Gastrocnemius medialis (tissue), 4 donors: ENCODE results near the gene LRRC3C. TPM values are rescaled to one million over a fixed set of nuclear protein-coding genes. Genes with fewer than 3 reads are reported as not detected.

Experiments used
- ATAC-seq, 2 donors: fragments of 150-250 bp; one replicate each; pipeline ENCODE4 v1.9.1; 2016
- DNase-seq, 2 donors: peaks; one replicate each; pipeline ENCODE4 v3.0.0-alpha.2; 2019
- H3K27ac ChIP-seq, 4 donors: fragments of 200-600 bp; sonication (generic); 1 replicate in 1 of 4; 2 replicates in 3 of 4; pipeline ENCODE4 v1.5.1; 2016 to 2018; ENCODE audit warnings: mild to moderate bottlenecking in 2 of 4, moderate library complexity in 1 of 4
- H3K27me3 ChIP-seq, 3 donors: fragments of 200-600 bp; sonication (generic) in 2 of 3; 1 replicate in 1 of 3; 2 replicates in 2 of 3; pipeline versions ENCODE4 v1.5.1 to v1.6.0; 2016 to 2019; ENCODE audit warnings: mild to moderate bottlenecking in 1 of 3, moderate library complexity in 1 of 3
- H3K36me3 ChIP-seq, 2 donors: fragments of 200-600 bp; sonication (generic) in 1 of 2; one replicate each; pipeline ENCODE4 v1.5.1; 2017 to 2018
- H3K4me1 ChIP-seq, 2 donors: fragments of 200-600 bp; sonication (generic) in 1 of 2; one replicate each; pipeline ENCODE4 v1.5.1; 2016 to 2017; ENCODE audit warnings: mild to moderate bottlenecking in 2 of 2
- H3K4me3 ChIP-seq, 4 donors: fragments of 200-600 bp; sonication (generic) in 3 of 4; 1 replicate in 1 of 4; 2 replicates in 3 of 4; pipeline ENCODE4 v1.5.1; 2016 to 2019; ENCODE audit warnings: mild to moderate bottlenecking in 2 of 4
- H3K9me3 ChIP-seq, 3 donors: fragments of 200-600 bp; sonication (generic) in 2 of 3; 1 replicate in 1 of 3; 2 replicates in 2 of 3; pipeline ENCODE4 v1.5.1; 2016 to 2019
- POLR2A ChIP-seq, 2 donors: fragments of 450-650 bp; IDR thresholded peaks; one replicate each; pipeline ENCODE4 v1.6.1; 2017; ENCODE audit warnings: antibody characterized with exemption in 2 of 2, mild to moderate bottlenecking in 2 of 2, moderate library complexity in 2 of 2
- in situ Hi-C, 4 donors: fragments of 200-750 bp; cut with MboI; loops; one replicate each; pipeline versions ENCODE4 v1.15.0 to v1.8.0; 2017; ENCODE audit warnings: low sequenced_read_pairs in 4 of 4
- intact Hi-C: fragments of 100-400 bp; cut with DNase I; formaldehyde crosslinking; loops from one replicate; pipeline ENCODE4 v1.15.1; 2023; ENCODE audit warnings: low total_unique reads
- total RNA-seq, 4 donors: library from RNA; depleted of rRNA; stranded (reverse); fragments of >200 nt; gene quantifications; one replicate each; pipeline versions ENCODE4 v1.1.0 to v1.2.3, GENCODE V29; 2016
- TF ChIP-seq, protein P1 (sequence below), 5 experiments: fragments of 450-650 bp in 3 of 5; fragments of 200-600 bp in 2 of 5; sonication (generic) in 2 of 5; IDR thresholded peaks in 4 of 5; conservative IDR thresholded peaks in 1 of 5; 1 replicate in 4 of 5; 2 replicates in 1 of 5; pipeline ENCODE4 v1.5.1; 2016 to 2019; ENCODE audit warnings: antibody characterized with exemption in 5 of 5, mild to moderate bottlenecking in 3 of 5, moderate library complexity in 3 of 5

Gene LRRC3C
- total RNA-seq, 4 donors from 2014 or later: not detected

DNA sequence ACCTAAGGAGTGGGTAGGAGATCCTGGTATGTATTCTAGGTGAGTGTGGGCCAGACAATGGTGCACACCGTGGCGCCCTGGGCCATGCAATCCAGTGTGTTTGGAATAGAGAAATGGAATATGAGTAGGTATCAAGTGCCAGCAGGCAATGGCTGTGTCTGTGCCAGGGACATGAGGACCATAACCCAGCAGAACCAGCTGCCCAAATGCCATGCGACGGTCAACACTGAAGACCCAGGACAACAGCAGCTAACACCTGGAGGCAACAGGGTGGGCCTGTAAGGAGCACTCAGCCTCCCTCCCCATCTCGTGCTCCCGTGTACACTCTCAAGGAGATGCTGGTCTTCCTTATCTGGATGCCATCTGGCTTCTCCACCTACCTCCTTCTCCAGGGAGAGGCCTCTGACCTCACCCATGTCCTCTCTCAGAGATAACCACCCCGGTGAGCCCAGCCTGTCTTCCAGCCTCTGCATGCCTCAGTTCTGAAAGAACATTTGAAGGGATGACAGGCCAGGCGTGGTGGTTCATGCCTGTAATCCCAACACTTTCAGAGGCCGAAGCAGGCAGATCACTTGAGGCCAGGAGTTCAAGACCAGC is 8.3 kb upstream of the LRRC3C start:
- H3K4me1 ChIP-seq: peaks cover 0 to 2% of the 10 kb centered on the region in 2 donors
- TF ChIP-seq, protein P1, sequence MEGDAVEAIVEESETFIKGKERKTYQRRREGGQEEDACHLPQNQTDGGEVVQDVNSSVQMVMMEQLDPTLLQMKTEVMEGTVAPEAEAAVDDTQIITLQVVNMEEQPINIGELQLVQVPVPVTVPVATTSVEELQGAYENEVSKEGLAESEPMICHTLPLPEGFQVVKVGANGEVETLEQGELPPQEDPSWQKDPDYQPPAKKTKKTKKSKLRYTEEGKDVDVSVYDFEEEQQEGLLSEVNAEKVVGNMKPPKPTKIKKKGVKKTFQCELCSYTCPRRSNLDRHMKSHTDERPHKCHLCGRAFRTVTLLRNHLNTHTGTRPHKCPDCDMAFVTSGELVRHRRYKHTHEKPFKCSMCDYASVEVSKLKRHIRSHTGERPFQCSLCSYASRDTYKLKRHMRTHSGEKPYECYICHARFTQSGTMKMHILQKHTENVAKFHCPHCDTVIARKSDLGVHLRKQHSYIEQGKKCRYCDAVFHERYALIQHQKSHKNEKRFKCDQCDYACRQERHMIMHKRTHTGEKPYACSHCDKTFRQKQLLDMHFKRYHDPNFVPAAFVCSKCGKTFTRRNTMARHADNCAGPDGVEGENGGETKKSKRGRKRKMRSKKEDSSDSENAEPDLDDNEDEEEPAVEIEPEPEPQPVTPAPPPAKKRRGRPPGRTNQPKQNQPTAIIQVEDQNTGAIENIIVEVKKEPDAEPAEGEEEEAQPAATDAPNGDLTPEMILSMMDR (IDR thresholded peaks at IDR 0.05 in 4 of 5, conservative IDR thresholded peaks at IDR 0.05 in 1 of 5): no peak
- no peak for TF ChIP-seq POLR2A (IDR thresholded peaks at IDR 0.05)
- H3K27ac ChIP-seq: no peak overlapping the region
- no peaks in the 10 kb centered on the region for H3K27me3 ChIP-seq
- intact Hi-C loops: no loop called here
- H3K4me3 ChIP-seq: no peak overlapping the region
- H3K9me3 ChIP-seq: no peaks in the 10 kb centered on the region
- peaks cover 0 to 30% of the 10 kb centered on the region in 2 donors for H3K36me3 ChIP-seq
- ATAC-seq (no peak), DNase-seq (no peak)
- in situ Hi-C loops: no loop called here

GRCh38 chr17:39920218-39921210 is 7.0 kb upstream of the LRRC3C start:
- TF ChIP-seq, protein P1 (IDR thresholded peaks at IDR 0.05 in 4 of 5, conservative IDR thresholded peaks at IDR 0.05 in 1 of 5): no peak
- no peak for TF ChIP-seq POLR2A (IDR thresholded peaks at IDR 0.05)
- no peak overlapping the region for H3K4me3 ChIP-seq
- in situ Hi-C loops: no loop called here
- H3K27ac ChIP-seq: no peak overlapping the region
- DNase-seq (no peak), ATAC-seq (no peak)
- no peaks in the 10 kb centered on the region for H3K9me3 ChIP-seq
- no peaks in the 10 kb centered on the region for H3K27me3 ChIP-seq
- peaks cover 1 to 10% of the 10 kb centered on the region in 2 donors for H3K4me1 ChIP-seq
- intact Hi-C loops: no loop called here
- peaks cover 0 to 30% of the 10 kb centered on the region in 2 donors for H3K36me3 ChIP-seq

DNA sequence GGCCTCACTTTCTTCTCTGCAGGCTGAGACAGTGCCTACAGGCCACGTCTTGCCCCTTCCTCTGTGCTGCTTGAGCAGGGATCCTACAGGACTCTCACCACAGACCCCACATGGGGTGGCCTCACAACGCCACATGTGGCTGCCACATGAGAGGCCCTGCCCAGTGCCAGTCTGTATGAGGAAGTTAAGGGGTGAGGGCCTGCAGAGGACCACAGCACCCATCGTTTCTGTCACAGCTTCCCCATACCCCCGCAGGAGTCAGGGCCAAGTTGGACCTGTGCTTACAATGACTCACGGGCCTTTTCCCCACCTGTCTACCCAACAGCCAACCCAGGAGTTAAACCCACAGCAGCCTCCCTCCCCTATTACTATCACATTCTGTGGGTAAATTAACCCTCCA is 6.2 kb upstream of the LRRC3C start:
- in situ Hi-C loops: no loop called here
- peaks cover 9 to 14% of the 10 kb centered on the region in 2 donors for H3K4me1 ChIP-seq
- H3K27me3 ChIP-seq: no peaks in the 10 kb centered on the region
- DNase-seq: no peak
- H3K27ac ChIP-seq: no peak overlapping the region
- TF ChIP-seq POLR2A (IDR thresholded peaks at IDR 0.05): no peak
- TF ChIP-seq, protein P1 (IDR thresholded peaks at IDR 0.05 in 4 of 5, conservative IDR thresholded peaks at IDR 0.05 in 1 of 5): no peak
- ATAC-seq: no peak
- intact Hi-C loops: no loop called here
- H3K36me3 ChIP-seq: peaks cover 0 to 30% of the 10 kb centered on the region in 2 donors
- H3K9me3 ChIP-seq: no peaks in the 10 kb centered on the region
- no peak overlapping the region for H3K4me3 ChIP-seq

GRCh38 chr17:39922006-39922405 is 5.5 kb upstream of the LRRC3C start:
- in situ Hi-C loops: no loop called here
- intact Hi-C loops: no loop called here
- TF ChIP-seq, protein P1 (IDR thresholded peaks at IDR 0.05 in 4 of 5, conservative IDR thresholded peaks at IDR 0.05 in 1 of 5): no peak
- TF ChIP-seq POLR2A (IDR thresholded peaks at IDR 0.05): no peak

More at GRCh38 chr17:39922006-39922405, 5.5 kb upstream of the LRRC3C start:
- no peak for ATAC-seq
- no peaks in the 10 kb centered on the region for H3K9me3 ChIP-seq
- DNase-seq: no peak
- peaks cover 15 to 21% of the 10 kb centered on the region in 2 donors for H3K4me1 ChIP-seq
- H3K4me3 ChIP-seq: no peak overlapping the region
- no peaks in the 10 kb centered on the region for H3K27me3 ChIP-seq
- H3K27ac ChIP-seq: no peak overlapping the region
- peaks cover 0 to 30% of the 10 kb centered on the region in 2 donors for H3K36me3 ChIP-seq
